HG03108 (cell line): ENCODE results near the gene RCE1.
A peak's percentile ranks its signal among the peaks of the same experiment; 100 is the strongest.
"Not testable (repeated sequence)": the region's sequence is repeated elsewhere in the genome, so short reads cannot be mapped to it uniquely, and the experiment has no call there.

Experiments
- ATAC-seq: cut with Tn5 transposase; IDR thresholded peaks from one replicate; pipeline ENCODE4 v1.9.1; 2021; ENCODE audit warnings: moderate library complexity; ENCODE audit not compliant: unreplicated experiment

RCE1 gene

GRCh38 chr11:66842896-66843775 lies at the start of gene RCE1:
Gene RCE1 (plus strand): TSS chr11:66843441. CDS start chr11:66843456, 15 bp downstream.
- ATAC-seq: peak; percentile 77

DNA sequence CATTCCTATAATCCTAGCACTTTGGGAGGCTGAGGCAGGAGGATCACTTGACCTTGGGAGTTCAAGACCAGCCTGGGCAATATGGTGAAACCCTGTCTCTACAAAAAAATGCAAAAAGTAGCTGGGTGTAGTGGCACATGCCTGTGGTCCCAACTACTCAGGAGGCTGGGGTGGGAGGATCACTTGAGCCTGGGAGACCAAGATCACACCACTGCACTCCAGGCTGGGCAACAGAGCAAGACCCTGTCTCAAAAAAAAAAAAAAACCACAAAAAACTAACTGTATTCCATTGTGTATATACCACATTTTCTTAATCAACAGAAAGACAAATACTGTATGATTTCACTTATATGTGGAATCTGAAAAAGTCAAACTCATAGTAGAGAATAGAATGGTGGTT lies 43.4 kb upstream of the RCE1 start:
- ATAC-seq: not testable (repeated sequence)

DNA sequence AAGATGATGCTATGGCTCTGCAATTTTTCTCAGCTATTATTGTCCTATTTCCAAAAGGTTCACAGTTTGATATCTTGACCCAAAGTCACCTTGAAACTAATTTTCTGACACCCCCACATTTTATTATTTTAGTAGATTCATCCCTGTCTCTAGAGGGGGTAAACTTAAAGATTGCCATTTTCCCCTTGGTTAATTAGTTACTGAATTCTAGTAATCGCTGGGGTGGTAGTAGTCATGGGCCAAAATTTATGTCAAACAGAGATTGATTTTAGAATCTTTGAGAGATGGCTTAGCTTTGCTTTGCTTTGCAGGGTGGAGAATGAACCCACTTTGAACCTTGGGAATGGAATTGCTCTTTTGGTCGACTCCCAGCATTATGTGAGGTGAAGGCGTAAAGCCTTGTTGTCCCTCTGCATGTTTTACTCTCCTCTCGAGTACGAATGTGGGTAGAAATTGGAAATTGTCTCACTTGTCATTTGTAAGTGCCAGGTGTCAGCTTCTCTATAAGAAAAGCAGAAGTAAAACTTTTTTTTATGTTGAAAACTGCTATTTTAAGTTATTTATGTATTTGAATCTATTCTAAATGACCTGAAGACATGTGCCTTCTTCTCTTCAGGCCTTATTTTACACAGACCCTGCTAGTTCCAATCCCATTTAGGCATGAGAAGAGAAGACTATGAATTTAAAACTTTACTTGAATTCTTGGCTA lies 42.4 kb upstream of the RCE1 start:
- ATAC-seq: peak; percentile 69

- ATAC-seq: no peak
These were observed 33.6 kb upstream of the RCE1 start for GRCh38 chr11:66809592-66809991.

- ATAC-seq: no peak
These were observed 32.6 kb upstream of the RCE1 start for GRCh38 chr11:66810576-66811185.

DNA sequence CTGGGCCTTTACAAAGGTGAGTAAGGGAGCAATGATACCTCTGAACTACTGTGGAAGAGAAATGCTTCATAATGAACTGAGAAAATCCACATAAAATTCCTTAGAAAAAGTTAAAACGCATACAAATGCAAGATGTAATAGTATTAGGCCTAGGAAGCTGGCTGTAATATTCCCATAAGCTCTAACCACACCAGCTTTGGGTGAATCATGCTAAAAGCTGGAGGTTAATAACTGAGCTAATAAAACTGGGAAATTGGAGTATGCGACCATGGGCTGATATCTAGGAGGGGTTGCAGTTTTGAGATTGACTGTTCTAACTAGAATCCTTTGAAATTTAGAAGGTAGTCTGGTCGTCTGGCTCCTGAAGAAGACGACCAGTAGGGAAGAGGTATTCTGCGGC lies 28.6 kb upstream of the RCE1 start:
- no peak for ATAC-seq

DNA sequence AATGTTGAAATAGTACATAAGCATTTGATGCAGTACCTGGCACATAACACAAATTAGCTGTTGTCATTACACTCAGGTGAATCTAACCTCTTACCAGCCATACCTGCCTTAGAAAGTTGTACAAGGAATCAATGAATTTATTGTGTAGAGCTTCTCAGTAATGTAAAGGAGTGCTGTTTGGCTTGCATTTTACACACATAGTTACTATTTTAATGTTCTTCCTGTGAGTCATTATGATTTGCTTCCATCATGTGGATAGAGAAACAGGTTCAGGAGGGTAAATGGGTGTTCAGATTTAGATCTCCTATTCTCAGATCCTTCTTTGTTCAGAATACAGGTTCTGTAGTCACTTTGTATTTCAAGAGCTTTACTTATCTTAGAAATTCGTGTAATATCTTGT lies 27.6 kb upstream of the RCE1 start:
- no peak for ATAC-seq

GRCh38 chr11:66818231-66818955 lies 24.8 kb upstream of the RCE1 start:
- no peak for ATAC-seq

GRCh38 chr11:66820381-66820780 lies 22.9 kb upstream of the RCE1 start:
- no peak for ATAC-seq

DNA sequence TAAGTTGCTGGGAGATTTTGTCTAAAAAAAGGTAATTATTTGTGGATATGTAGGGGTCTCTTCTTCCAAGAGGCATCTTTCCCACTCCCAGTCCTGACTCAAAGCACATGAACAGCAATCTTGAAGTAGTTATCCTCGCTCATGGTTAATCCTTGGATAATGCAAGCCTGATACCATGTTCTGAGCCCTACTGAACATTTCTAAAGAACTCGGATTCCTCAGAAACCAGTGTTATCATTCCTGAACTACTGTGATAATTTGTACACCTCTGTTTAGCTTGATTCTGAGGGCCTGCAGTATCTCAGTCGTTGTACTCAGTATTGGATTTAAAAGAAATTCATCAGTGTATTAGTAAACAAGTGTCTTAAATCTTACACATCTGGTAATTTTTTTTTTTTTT lies 22.3 kb upstream of the RCE1 start:
- no peak for ATAC-seq

- no peak for ATAC-seq
These were observed 19.5 kb upstream of the RCE1 start for GRCh38 chr11:66823700-66824099.

DNA sequence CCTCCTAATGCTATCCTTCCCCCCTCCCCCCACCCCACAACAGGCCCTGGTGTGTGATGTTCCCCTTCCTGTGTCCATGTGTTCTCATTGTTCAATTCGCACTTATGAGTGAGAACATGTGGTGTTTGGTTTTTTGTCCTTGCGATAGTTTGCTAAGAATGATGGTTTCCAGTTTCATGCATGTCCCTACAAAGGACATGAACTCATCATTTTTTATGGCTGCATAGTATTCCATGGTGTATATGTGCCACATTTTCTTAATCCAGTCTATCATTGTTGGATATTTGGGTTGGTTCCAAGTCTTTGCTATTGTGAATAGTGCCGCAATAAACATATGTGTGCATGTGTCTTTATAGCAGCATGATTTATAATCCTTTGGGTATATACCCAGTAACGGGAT lies 18.7 kb upstream of the RCE1 start:
- ATAC-seq: not testable (repeated sequence)

- no peak for ATAC-seq
These were observed 8.7 kb upstream of the RCE1 start for GRCh38 chr11:66834539-66834845.

DNA sequence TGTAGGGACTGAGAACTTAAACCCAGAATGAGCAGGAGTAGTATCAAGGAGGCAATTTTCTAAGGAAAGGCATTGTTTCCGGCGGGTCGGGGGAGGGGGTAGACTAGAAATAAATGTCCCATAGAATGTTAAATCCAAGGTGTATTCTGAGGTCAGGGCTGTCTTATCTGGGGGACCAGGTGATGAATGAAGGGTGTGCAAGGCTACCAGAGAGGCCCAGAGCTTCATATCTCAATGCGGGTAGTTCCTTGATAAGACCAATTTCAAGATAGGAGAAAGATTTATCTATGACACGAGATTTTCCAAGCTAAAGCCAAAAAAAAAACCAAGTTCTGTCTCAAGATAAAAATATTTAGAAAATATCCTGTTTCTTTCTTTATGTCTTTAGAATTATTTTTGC lies 8.3 kb upstream of the RCE1 start:
- no peak for ATAC-seq

DNA sequence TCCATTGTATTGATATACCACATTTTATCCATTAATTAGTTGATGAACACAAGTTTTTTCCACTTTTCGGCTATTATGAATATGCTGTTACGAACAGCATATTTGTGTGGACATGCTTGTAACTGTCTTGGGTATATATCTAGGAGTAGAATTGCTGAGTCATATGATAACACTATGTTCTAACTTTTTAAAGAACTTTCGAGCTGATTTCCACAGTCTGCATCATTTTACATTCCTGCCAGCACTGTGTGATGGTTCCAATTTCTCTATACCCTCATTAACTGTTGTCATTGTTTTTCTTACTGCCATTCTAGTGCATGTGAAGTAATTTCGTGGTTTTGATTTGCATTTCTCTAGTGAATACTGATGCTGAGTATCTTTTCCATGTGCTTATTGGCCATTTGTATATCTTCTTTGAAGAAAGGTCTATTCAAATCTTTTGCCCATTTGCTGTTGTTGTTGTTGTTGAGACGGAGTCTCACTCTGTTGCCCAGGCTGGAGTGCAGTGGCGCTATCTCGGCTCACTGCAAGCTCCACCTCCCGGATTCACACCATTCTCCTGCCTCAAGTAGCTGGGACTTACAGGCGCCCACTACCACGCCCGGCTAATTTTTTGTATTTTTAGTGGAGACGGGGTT lies 7.4 kb upstream of the RCE1 start:
- ATAC-seq: no peak

- no peak for ATAC-seq
These were observed 2.7 kb upstream of the RCE1 start for GRCh38 chr11:66840317-66841091.

- ATAC-seq: no peak
These were observed 1.4 kb upstream of the RCE1 start for GRCh38 chr11:66841861-66842260.

GRCh38 chr11:66842501-66842895 lies 743 bp upstream of the RCE1 start:
- ATAC-seq: no peak

GRCh38 chr11:66843776-66844495 lies 695 bp downstream of the RCE1 start:
- no peak for ATAC-seq
